K562 treated with DMSO at 1 percent for 12 hours (cell line): ENCODE data around the gene PDCL3. TPM values are rescaled to one million over a fixed set of nuclear protein-coding genes. Genes with fewer than 3 reads are reported as not detected.

Experiments
- total RNA-seq: library from RNA; unstranded; fragments of 300-600 nt; gene quantifications from 2 replicates; pipeline ENCODE4 v1.2.3, GENCODE V29; 2022; ENCODE audit not compliant: insufficient read depth

The PDCL3 gene
- 15.1 and 16.0 TPM in 2 replicates for total RNA-seq

GRCh38 chr2:100562613-100563406 is at the start of gene PDCL3:
Gene PDCL3, plus strand, starts transcription at chr2:100562993. Its CDS starts 75 bp downstream, at chr2:100563068.

Other genes starting within 250 kb of the PDCL3 start
- 0.58 and 2.3 TPM in 2 replicates for gene LONRF2, start 240.5 kb upstream of the PDCL3 start, total RNA-seq
- 8.3 and 14.6 TPM in 2 replicates for gene CHST10, start 145.3 kb upstream of the PDCL3 start, total RNA-seq
- not detected in 2 replicates for gene NMS, start 92.5 kb upstream of the PDCL3 start, total RNA-seq